Parathyroid adenoma (tissue), 2 donors: ENCODE results near the gene TTC4.

Experiments used
- H2AFZ ChIP-seq: fragments of 300-600 bp; sonication (generic); one replicate; pipeline ENCODE4 v1.7.0; 2017; ENCODE audit warnings: antibody characterized with exemption, mild to moderate bottlenecking
- H3K27ac ChIP-seq: fragments of 300-600 bp; sonication (generic); one replicate; pipeline ENCODE4 v1.7.0; 2017
- H3K27me3 ChIP-seq: fragments of 300-600 bp; sonication (generic); one replicate; pipeline ENCODE4 v1.7.0; 2017; ENCODE audit warnings: low read length; ENCODE audit not compliant: control insufficient read depth, insufficient read depth
- H3K36me3 ChIP-seq: fragments of 300-600 bp; sonication (generic); one replicate; pipeline ENCODE4 v1.7.0; 2017; ENCODE audit warnings: low read length; ENCODE audit not compliant: control insufficient read depth, insufficient read depth
- H3K4me1 ChIP-seq: fragments of 300-600 bp; sonication (generic); one replicate; pipeline ENCODE4 v1.7.0; 2017; ENCODE audit warnings: control low read depth
- H3K4me2 ChIP-seq: fragments of 300-600 bp; sonication (generic); one replicate; pipeline ENCODE4 v1.7.0; 2017; ENCODE audit warnings: low read length
- H3K4me3 ChIP-seq: fragments of 300-600 bp; sonication (generic); one replicate; pipeline ENCODE4 v1.7.0; 2017; ENCODE audit warnings: low read depth, low read length
- H3K79me2 ChIP-seq: fragments of 300-600 bp; sonication (generic); one replicate; pipeline ENCODE4 v1.7.0; 2017; ENCODE audit warnings: control low read depth
- H3K9ac ChIP-seq: fragments of 300-600 bp; sonication (generic); one replicate; pipeline ENCODE4 v1.7.0; 2017; ENCODE audit warnings: mild to moderate bottlenecking
- H3K9me3 ChIP-seq: fragments of 300-600 bp; sonication (generic); one replicate; pipeline ENCODE4 v1.7.0; 2017; ENCODE audit warnings: low read length; ENCODE audit not compliant: control insufficient read depth
- TF ChIP-seq, protein P1 (sequence below): fragments of 300-600 bp; sonication (generic); IDR thresholded peaks from one replicate; pipeline ENCODE4 v1.7.0; 2017; ENCODE audit warnings: antibody characterized with exemption, mild to moderate bottlenecking
- donor health status: primary hyperparathyroidism.

Gene TTC4

DNA sequence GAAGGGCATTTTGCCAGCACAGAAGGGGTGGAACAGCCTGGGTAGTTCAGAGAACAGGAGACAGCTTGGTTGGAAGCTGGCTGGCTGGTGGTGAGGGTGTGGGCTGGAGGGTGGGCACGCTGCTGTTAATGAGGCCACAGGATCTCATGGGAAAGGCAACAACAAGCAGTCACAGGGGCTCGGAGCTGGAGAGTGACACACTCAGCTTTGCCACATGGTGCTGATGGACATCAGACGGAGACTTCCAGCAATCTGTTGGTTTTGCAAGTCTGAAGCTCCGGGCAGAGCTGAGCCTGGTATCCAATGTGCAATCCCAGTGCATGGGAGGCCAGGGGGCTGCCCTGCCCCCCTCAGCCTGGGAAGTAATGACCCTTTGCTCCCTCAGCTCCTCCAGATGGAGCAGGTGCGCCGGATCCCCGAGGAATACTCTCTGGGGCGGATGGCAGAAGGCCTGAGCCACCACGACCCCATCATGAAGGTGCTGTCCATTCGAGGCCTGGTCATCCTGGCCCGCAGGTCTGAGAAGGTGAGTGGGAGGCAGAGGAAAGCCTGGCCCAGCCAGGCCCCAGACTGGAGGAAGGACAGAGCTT lies 15.6 kb upstream of the TTC4 start:
- no peak overlapping the region for H2AFZ ChIP-seq
- no peaks in the 10 kb centered on the region for H3K27me3 ChIP-seq
- H3K9me3 ChIP-seq, result no peaks in the 10 kb centered on the region
- TF ChIP-seq, protein P1, sequence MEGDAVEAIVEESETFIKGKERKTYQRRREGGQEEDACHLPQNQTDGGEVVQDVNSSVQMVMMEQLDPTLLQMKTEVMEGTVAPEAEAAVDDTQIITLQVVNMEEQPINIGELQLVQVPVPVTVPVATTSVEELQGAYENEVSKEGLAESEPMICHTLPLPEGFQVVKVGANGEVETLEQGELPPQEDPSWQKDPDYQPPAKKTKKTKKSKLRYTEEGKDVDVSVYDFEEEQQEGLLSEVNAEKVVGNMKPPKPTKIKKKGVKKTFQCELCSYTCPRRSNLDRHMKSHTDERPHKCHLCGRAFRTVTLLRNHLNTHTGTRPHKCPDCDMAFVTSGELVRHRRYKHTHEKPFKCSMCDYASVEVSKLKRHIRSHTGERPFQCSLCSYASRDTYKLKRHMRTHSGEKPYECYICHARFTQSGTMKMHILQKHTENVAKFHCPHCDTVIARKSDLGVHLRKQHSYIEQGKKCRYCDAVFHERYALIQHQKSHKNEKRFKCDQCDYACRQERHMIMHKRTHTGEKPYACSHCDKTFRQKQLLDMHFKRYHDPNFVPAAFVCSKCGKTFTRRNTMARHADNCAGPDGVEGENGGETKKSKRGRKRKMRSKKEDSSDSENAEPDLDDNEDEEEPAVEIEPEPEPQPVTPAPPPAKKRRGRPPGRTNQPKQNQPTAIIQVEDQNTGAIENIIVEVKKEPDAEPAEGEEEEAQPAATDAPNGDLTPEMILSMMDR, result no peak
- H3K4me2 ChIP-seq, result no peak overlapping the region
- H3K27ac ChIP-seq, result no peak overlapping the region
- H3K36me3 ChIP-seq, result no peaks in the 10 kb centered on the region
- no peaks in the 10 kb centered on the region for H3K79me2 ChIP-seq
- no peaks in the 10 kb centered on the region for H3K4me1 ChIP-seq
- H3K9ac ChIP-seq, result no peak overlapping the region
- no peak overlapping the region for H3K4me3 ChIP-seq

DNA sequence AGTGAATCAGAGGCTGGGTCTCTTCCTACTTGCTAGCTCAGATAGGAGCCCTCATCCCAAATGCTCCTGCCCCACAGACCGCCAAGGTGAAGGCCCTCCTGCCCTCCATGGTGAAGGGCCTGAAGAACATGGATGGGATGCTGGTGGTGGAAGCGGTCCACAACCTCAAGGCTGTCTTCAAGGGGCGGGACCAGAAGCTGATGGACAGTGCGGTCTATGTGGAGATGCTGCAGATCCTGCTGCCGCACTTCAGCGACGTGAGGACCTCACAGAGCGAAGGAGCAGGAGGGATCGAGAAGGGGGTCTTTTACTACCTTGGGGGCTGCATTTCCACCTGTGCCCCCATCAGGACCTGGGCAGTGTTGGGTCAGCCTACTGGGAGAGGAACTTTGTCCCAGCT lies 14.6 kb upstream of the TTC4 start:
- no peaks in the 10 kb centered on the region for H3K9me3 ChIP-seq
- H2AFZ ChIP-seq, result no peak overlapping the region
- H3K27ac ChIP-seq, result no peak overlapping the region
- no peaks in the 10 kb centered on the region for H3K36me3 ChIP-seq
- no peak overlapping the region for H3K9ac ChIP-seq
- no peaks in the 10 kb centered on the region for H3K27me3 ChIP-seq
- H3K4me1 ChIP-seq, result no peaks in the 10 kb centered on the region
- no peaks in the 10 kb centered on the region for H3K79me2 ChIP-seq
- TF ChIP-seq, protein P1, result no peak
- no peak overlapping the region for H3K4me2 ChIP-seq
- no peak overlapping the region for H3K4me3 ChIP-seq

DNA sequence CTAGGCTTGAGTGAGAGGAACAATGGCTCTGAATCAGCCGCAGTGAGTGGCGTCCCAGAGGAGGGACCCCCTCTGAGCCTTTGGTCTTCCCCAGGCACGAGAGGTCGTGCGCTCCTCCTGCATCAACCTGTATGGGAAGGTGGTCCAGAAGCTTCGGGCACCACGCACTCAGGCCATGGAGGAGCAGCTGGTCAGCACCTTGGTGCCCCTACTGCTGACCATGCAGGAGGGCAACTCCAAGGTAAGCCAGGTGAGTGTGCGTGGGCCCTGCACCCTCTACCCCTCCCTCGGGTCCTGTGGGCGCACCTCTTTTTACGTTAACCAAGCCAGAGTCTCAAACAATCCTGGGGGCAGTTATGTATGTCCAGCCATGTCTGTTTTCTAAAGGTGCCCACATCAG lies 13.7 kb upstream of the TTC4 start:
- Histone ChIP-seq H3K79me2 (no peaks in the 10 kb centered on the region), H3K9me3 (no peaks in the 10 kb centered on the region), H3K9ac (no peak overlapping the region), H3K4me3 (no peak overlapping the region), H3K4me2 (no peak overlapping the region), H3K27ac (no peak overlapping the region), H3K4me1 (no peaks in the 10 kb centered on the region), H2AFZ (no peak overlapping the region), H3K36me3 (no peaks in the 10 kb centered on the region), H3K27me3 (no peaks in the 10 kb centered on the region)
- TF ChIP-seq, protein P1, result no peak

DNA sequence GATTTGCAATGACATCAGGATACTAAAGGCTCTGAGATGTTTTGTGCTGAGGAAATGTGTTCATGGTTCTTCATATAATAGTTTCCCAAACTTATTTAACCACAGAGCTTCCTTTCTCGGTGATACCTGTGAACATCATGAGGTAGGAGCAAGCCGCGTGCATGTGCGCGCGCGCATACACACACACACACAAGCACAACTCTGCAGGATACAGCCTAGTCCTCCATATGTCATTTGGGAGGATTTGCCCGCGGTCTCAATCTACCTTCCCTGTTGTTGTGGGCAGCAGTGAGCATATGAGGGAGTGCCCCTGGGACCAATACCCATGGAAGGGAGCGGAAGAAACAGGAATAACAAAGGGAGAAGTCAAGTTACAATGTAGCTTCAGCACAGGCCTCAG lies 12.2 kb upstream of the TTC4 start:
- Histone ChIP-seq H3K36me3 (no peaks in the 10 kb centered on the region), H3K9me3 (no peaks in the 10 kb centered on the region), H3K79me2 (no peaks in the 10 kb centered on the region), H3K27me3 (no peaks in the 10 kb centered on the region), H3K27ac (no peak overlapping the region), H3K4me3 (no peak overlapping the region), H3K4me2 (no peak overlapping the region), H2AFZ (no peak overlapping the region), H3K4me1 (no peaks in the 10 kb centered on the region), H3K9ac (no peak overlapping the region)
- TF ChIP-seq, protein P1, result no peak

DNA sequence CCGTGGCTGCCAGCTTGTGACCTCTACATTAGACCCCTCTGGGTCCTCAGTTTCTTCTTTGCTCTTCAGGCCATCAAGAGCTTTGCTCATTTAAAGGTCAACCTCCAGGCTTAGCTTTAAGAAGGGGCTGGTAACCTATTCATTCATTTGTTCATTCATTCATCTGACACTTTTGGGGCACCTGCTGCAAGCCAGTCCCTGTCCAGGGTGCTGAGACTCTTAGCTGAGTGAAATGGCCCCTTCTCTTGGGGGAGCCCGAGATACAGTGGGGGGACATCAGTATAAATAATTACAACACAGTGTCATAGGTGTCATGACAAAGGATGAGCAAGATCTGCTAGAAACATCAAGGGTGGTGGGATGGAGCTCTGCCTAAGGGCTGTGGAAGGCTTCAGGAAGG lies 10.5 kb upstream of the TTC4 start:
- TF ChIP-seq, protein P1, result no peak
- H3K79me2 ChIP-seq, result no peaks in the 10 kb centered on the region
- no peak overlapping the region for H3K4me3 ChIP-seq
- no peak overlapping the region for H3K4me2 ChIP-seq
- H2AFZ ChIP-seq, result no peak overlapping the region
- no peak overlapping the region for H3K9ac ChIP-seq
- H3K27ac ChIP-seq, result no peak overlapping the region
- no peaks in the 10 kb centered on the region for H3K9me3 ChIP-seq
- no peaks in the 10 kb centered on the region for H3K4me1 ChIP-seq
- H3K36me3 ChIP-seq, result no peaks in the 10 kb centered on the region
- no peaks in the 10 kb centered on the region for H3K27me3 ChIP-seq
